Breast epithelium (tissue), 3 donors: ENCODE measurements around the gene ATP1B3.

Source experiments
- POLR2AphosphoS5 ChIP-seq, 3 donors: sonication (generic); formaldehyde crosslinking; IDR thresholded peaks; one replicate each; pipeline ENCODE4 v1.6.1; 2017; ENCODE audit warnings: antibody characterized with exemption in 3 of 3
- TF ChIP-seq, protein P1 (sequence below), 3 donors: fragments of 450-650 bp; IDR thresholded peaks; one replicate each; pipeline ENCODE4 v1.5.1; 2016 to 2017; ENCODE audit warnings: antibody characterized with exemption in 3 of 3, mild to moderate bottlenecking in 3 of 3, moderate library complexity in 3 of 3

DNA sequence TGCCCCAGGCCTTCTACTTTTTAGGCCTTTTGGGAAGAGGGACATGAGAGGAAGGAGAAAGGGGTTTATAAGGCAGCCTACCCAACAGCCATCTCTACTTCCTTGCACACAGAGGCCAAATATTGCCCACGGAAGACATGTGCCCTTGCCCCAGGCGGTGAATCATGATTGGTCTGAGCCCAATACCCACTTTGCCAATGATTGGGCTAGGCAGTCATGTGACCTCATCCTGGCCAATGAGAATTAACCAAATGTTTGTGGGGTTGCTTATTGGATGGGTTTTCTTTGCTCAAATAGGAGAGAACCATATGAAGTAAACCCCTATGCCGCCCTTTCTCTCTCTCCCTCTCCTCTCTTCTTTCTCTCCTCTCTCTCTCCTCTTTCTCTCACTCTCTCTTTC lies 42.2 kb upstream of the ATP1B3 start:
- TF ChIP-seq, protein P1, sequence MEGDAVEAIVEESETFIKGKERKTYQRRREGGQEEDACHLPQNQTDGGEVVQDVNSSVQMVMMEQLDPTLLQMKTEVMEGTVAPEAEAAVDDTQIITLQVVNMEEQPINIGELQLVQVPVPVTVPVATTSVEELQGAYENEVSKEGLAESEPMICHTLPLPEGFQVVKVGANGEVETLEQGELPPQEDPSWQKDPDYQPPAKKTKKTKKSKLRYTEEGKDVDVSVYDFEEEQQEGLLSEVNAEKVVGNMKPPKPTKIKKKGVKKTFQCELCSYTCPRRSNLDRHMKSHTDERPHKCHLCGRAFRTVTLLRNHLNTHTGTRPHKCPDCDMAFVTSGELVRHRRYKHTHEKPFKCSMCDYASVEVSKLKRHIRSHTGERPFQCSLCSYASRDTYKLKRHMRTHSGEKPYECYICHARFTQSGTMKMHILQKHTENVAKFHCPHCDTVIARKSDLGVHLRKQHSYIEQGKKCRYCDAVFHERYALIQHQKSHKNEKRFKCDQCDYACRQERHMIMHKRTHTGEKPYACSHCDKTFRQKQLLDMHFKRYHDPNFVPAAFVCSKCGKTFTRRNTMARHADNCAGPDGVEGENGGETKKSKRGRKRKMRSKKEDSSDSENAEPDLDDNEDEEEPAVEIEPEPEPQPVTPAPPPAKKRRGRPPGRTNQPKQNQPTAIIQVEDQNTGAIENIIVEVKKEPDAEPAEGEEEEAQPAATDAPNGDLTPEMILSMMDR (IDR thresholded peaks at IDR 0.05) = no peak
- TF ChIP-seq POLR2AphosphoS5 (IDR thresholded peaks at IDR 0.05) = no peak
